K562 (cell line): ENCODE data around the gene GNAZ. TPM values are rescaled to one million over a fixed set of nuclear protein-coding genes. Genes with fewer than 3 reads are reported as not detected.
A peak's percentile ranks its signal among the peaks of the same experiment; 100 is the strongest.

Experiments used
- HEY1 ChIP-seq: fragments of 250-450 bp; sonication (Bioruptor Pico); IDR thresholded peaks from 2 replicates; pipeline ENCODE4 v1.5.0; 2020; ENCODE audit warnings: mild to moderate bottlenecking, moderate library complexity, borderline replicate concordance
- MTA2 ChIP-seq: fragments of 450-650 bp; IDR thresholded peaks from 2 replicates; pipeline ENCODE4 v1.6.1; 2016; ENCODE audit warnings: low read depth
- NR4A1 ChIP-seq, 2 experiments: fragments of 250-450 bp in 1 of 2; fragments of 450-650 bp in 1 of 2; sonication (Bioruptor Pico) in 1 of 2; IDR thresholded peaks; 2 replicates each; pipeline versions ENCODE4 v1.4.0 to v1.6.1; 2016 to 2020; ENCODE audit warnings: mild to moderate bottlenecking in 2 of 2, missing compliant biosample characterization in 1 of 2, missing genetic modification characterization in 1 of 2, moderate library complexity in 1 of 2
- NUFIP1 ChIP-seq: fragments of 450-650 bp; IDR thresholded peaks from 2 replicates; pipeline ENCODE4 v1.6.1; 2018; ENCODE audit not compliant: partially characterized antibody
- RBM25 ChIP-seq: fragments of 200-400 bp; formaldehyde crosslinking; IDR thresholded peaks from 2 replicates; pipeline ENCODE4 v1.6.1; 2018; ENCODE audit warnings: low read length, low read depth, moderate library complexity; ENCODE audit not compliant: severe bottlenecking
- SIX5 ChIP-seq, 2 experiments: IDR thresholded peaks; 2 replicates each; pipeline ENCODE4 v1.6.1; 2011; ENCODE audit warnings: low read length in 2 of 2, borderline replicate concordance in 1 of 2, low read depth in 1 of 2, mild to moderate bottlenecking in 1 of 2, moderate library complexity in 1 of 2; ENCODE audit not compliant: insufficient read depth in 1 of 2
- TCF7L2 ChIP-seq: fragments of 150-350 bp; IDR thresholded peaks from 2 replicates; pipeline ENCODE4 v1.6.1; 2016; ENCODE audit warnings: low read depth, mild to moderate bottlenecking, low read length, moderate library complexity
- TGIF2 ChIP-seq: sonication (generic); formaldehyde crosslinking; IDR thresholded peaks from 2 replicates; pipeline ENCODE4 v1.8.1; 2022; ENCODE audit warnings: mild to moderate bottlenecking, missing genetic modification reagents, moderate library complexity
- ZNF76 ChIP-seq: fragments of 250-450 bp; sonication (Bioruptor Pico); IDR thresholded peaks from 2 replicates; pipeline ENCODE4 v1.4.0; 2020; ENCODE audit warnings: mild to moderate bottlenecking, moderate library complexity, borderline replicate concordance
- polyA plus RNA-seq, 8 experiments: library from polyadenylated mRNA; depleted of rRNA in 4 of 8; stranded (reverse) in 5 of 8; unstranded in 3 of 8; fragments of >200 nt; fragmentation: Nextera tagmentation in 2 of 8; fragmentation: Illumina TruSeq in 1 of 8; extraction: Ambion mirVana in 2 of 8; extraction: Trizol in 1 of 8; gene quantifications; 2 replicates each; pipeline versions ENCODE4 v1.2.1 to v1.2.3, GENCODE V29; 2011 to 2014; ENCODE audit warnings: inconsistent platforms in 1 of 8, missing spikeins in 1 of 8
- total RNA-seq, 7 experiments: library from RNA; depleted of rRNA in 6 of 7; stranded (reverse); fragments of >200 nt in 6 of 7; fragmentation: Illumina TruSeq in 2 of 7; extraction: Trizol in 2 of 7; gene quantifications; 2 replicates each; pipeline versions ENCODE4 v1.2.1 to v1.2.3, GENCODE V29; 2011 to 2021; ENCODE audit warnings: low replicate concordance in 1 of 7
- TF ChIP-seq, protein P1 (sequence below): fragments of 150-350 bp; IDR thresholded peaks from 2 replicates; pipeline ENCODE4 v1.6.1; 2014; ENCODE audit warnings: low read depth, mild to moderate bottlenecking, low read length, borderline replicate concordance
- TF ChIP-seq, protein P2 (sequence below): fragments of 250-450 bp; sonication (Bioruptor Pico); IDR thresholded peaks from 2 replicates; pipeline ENCODE4 v1.4.0; 2020
- TF ChIP-seq, protein P3 (sequence below): fragments of 450-650 bp; formaldehyde crosslinking; IDR thresholded peaks from 2 replicates; pipeline ENCODE4 v1.4.0; 2020; ENCODE audit warnings: mild to moderate bottlenecking, mixed read lengths
- TF ChIP-seq, protein P4 (sequence below): sonication (generic); formaldehyde crosslinking; IDR thresholded peaks from 2 replicates; pipeline ENCODE4 v1.8.1; 2023; ENCODE audit warnings: mild to moderate bottlenecking, missing genetic modification reagents

GNAZ gene
- total and polyA plus RNA-seq, 9 of the 15 experiments (the other 6 are each of a cell fraction or from before 2014, with no cell fraction given) = 0.04 to 0.22 (median 0.13) TPM; not detected in 3

DNA sequence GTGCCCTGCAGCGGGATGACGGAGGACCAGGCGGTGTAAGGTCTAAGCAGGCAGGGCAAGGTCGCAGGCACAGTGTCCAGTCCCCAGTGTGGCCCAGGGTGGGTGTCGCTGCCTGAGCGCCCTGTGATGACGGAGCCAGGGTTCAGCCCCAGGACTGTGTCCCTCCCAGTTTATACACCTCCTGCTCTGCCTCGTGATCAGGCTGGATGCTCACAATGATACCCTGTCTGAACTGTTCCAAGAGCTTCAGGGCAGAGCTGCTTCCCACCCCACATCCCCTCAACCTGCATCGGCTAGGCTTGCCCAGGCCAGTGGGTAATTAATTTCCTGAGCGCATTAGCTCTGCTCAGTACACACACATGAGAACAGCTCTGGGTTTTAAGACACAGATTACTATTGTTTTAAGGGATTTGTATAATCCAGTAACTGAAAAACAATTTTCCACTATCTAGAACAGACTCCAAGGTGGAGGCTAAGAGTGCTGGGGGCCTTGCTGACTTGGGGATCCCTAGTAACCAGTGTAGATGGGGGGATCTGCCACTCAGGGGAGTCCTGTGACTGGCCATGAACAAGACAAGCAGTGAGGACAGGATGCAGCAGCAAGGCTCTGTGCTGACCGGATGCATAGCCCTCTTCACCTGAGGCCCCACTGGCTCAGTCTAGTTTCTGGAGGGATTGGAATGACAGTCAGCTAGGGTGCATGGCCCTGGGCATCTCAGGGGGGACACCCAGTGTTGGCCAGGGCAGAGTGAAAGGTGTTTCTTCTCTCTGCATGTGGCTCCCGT is 34.1 kb downstream of the GNAZ start (continued):
- TF ChIP-seq, protein P1, sequence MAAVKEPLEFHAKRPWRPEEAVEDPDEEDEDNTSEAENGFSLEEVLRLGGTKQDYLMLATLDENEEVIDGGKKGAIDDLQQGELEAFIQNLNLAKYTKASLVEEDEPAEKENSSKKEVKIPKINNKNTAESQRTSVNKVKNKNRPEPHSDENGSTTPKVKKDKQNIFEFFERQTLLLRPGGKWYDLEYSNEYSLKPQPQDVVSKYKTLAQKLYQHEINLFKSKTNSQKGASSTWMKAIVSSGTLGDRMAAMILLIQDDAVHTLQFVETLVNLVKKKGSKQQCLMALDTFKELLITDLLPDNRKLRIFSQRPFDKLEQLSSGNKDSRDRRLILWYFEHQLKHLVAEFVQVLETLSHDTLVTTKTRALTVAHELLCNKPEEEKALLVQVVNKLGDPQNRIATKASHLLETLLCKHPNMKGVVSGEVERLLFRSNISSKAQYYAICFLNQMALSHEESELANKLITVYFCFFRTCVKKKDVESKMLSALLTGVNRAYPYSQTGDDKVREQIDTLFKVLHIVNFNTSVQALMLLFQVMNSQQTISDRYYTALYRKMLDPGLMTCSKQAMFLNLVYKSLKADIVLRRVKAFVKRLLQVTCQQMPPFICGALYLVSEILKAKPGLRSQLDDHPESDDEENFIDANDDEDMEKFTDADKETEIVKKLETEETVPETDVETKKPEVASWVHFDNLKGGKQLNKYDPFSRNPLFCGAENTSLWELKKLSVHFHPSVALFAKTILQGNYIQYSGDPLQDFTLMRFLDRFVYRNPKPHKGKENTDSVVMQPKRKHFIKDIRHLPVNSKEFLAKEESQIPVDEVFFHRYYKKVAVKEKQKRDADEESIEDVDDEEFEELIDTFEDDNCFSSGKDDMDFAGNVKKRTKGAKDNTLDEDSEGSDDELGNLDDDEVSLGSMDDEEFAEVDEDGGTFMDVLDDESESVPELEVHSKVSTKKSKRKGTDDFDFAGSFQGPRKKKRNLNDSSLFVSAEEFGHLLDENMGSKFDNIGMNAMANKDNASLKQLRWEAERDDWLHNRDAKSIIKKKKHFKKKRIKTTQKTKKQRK = no peak
- TF ChIP-seq NUFIP1 (no peak), SIX5 (IDR thresholded peaks at IDR 0.05; ENCODE audit: borderline replicate concordance in 1 of 2, insufficient read depth in 1 of 2, low read depth in 1 of 2, low read length in 2 of 2) (peak in 1 of 2 experiments; percentile 30; a peak in 1 of 4 replicates), ZNF76 (CRISPR knock-in tag) (no peak), NR4A1 (CRISPR knock-in tag; IDR thresholded peaks at IDR 0.05) (no peak), NR4A1 (tag; IDR thresholded peaks at IDR 0.05) (no peak), TGIF2 (no peak), RBM25 (no peak), MTA2 (no peak), HEY1 (CRISPR knock-in tag) (no peak), TCF7L2 (0 out of 2 replicates have a peak, but pooled peaks have one; percentile 13)
- TF ChIP-seq, protein P2, sequence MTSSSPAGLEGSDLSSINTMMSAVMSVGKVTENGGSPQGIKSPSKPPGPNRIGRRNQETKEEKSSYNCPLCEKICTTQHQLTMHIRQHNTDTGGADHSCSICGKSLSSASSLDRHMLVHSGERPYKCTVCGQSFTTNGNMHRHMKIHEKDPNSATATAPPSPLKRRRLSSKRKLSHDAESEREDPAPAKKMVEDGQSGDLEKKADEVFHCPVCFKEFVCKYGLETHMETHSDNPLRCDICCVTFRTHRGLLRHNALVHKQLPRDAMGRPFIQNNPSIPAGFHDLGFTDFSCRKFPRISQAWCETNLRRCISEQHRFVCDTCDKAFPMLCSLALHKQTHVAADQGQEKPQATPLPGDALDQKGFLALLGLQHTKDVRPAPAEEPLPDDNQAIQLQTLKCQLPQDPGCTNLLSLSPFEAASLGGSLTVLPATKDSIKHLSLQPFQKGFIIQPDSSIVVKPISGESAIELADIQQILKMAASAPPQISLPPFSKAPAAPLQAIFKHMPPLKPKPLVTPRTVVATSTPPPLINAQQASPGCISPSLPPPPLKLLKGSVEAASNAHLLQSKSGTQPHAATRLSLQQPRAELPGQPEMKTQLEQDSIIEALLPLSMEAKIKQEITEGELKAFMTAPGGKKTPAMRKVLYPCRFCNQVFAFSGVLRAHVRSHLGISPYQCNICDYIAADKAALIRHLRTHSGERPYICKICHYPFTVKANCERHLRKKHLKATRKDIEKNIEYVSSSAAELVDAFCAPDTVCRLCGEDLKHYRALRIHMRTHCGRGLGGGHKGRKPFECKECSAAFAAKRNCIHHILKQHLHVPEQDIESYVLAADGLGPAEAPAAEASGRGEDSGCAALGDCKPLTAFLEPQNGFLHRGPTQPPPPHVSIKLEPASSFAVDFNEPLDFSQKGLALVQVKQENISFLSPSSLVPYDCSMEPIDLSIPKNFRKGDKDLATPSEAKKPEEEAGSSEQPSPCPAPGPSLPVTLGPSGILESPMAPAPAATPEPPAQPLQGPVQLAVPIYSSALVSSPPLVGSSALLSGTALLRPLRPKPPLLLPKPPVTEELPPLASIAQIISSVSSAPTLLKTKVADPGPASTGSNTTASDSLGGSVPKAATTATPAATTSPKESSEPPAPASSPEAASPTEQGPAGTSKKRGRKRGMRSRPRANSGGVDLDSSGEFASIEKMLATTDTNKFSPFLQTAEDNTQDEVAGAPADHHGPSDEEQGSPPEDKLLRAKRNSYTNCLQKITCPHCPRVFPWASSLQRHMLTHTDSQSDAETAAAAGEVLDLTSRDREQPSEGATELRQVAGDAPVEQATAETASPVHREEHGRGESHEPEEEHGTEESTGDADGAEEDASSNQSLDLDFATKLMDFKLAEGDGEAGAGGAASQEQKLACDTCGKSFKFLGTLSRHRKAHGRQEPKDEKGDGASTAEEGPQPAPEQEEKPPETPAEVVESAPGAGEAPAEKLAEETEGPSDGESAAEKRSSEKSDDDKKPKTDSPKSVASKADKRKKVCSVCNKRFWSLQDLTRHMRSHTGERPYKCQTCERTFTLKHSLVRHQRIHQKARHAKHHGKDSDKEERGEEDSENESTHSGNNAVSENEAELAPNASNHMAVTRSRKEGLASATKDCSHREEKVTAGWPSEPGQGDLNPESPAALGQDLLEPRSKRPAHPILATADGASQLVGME (CRISPR knock-in tag) = no peak
- TF ChIP-seq, protein P3, sequence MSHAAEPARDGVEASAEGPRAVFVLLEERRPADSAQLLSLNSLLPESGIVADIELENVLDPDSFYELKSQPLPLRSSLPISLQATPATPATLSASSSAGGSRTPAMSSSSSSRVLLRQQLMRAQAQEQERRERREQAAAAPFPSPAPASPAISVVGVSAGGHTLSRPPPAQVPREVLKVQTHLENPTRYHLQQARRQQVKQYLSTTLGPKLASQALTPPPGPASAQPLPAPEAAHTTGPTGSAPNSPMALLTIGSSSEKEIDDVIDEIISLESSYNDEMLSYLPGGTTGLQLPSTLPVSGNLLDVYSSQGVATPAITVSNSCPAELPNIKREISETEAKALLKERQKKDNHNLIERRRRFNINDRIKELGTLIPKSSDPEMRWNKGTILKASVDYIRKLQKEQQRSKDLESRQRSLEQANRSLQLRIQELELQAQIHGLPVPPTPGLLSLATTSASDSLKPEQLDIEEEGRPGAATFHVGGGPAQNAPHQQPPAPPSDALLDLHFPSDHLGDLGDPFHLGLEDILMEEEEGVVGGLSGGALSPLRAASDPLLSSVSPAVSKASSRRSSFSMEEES (CRISPR knock-in tag) = no peak
- TF ChIP-seq, protein P4, sequence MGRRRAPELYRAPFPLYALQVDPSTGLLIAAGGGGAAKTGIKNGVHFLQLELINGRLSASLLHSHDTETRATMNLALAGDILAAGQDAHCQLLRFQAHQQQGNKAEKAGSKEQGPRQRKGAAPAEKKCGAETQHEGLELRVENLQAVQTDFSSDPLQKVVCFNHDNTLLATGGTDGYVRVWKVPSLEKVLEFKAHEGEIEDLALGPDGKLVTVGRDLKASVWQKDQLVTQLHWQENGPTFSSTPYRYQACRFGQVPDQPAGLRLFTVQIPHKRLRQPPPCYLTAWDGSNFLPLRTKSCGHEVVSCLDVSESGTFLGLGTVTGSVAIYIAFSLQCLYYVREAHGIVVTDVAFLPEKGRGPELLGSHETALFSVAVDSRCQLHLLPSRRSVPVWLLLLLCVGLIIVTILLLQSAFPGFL = no peak
